Stimulated activated CD8-positive, alpha-beta memory T cell treated with anti-CD3 and anti-CD28 coated beads, Interleukin-7, amount 100 ng/mL, for 24 hours (primary cell): Measurements from ENCODE around the gene SPRYD4.
"Not testable (repeated sequence)": the region's sequence is repeated elsewhere in the genome, so short reads cannot be mapped to it uniquely, and the experiment has no call there.

Experiments used
- DNase-seq: peaks from one replicate; pipeline ENCODE4 v3.0.0-alpha.2; 2020; ENCODE audit warnings: low read depth

SPRYD4 gene

GRCh38 chr12:56476972-56477432 lies 8.6 kb downstream of the SPRYD4 start:
- no peak for DNase-seq

- no peak for DNase-seq
Measured at GRCh38 chr12:56477521-56478225, 9.3 kb downstream of the SPRYD4 start.

GRCh38 chr12:56479625-56480024 lies 11.2 kb downstream of the SPRYD4 start:
- no peak for DNase-seq

GRCh38 chr12:56484566-56484965 lies 16.2 kb downstream of the SPRYD4 start:
- DNase-seq, result no peak

GRCh38 chr12:56486694-56487093 lies 18.3 kb downstream of the SPRYD4 start:
- no peak for DNase-seq

GRCh38 chr12:56487448-56488040 lies 19.2 kb downstream of the SPRYD4 start:
- no peak for DNase-seq

GRCh38 chr12:56488041-56488955 lies 19.9 kb downstream of the SPRYD4 start, which contains the start of gene GLS2:
TSS of gene GLS2 (minus strand) at chr12:56488161. CDS start at chr12:56488118, 43 bp downstream.
- DNase-seq, result peak; percentile 33

GRCh38 chr12:56490360-56490759 lies 22.0 kb downstream of the SPRYD4 start:
- DNase-seq, result no peak

- not testable (repeated sequence) for DNase-seq
Measured at GRCh38 chr12:56493409-56494105, 25.2 kb downstream of the SPRYD4 start.

- not testable (repeated sequence) for DNase-seq
Measured at GRCh38 chr12:56494106-56494415, 25.7 kb downstream of the SPRYD4 start.

GRCh38 chr12:56494481-56494880 lies 26.1 kb downstream of the SPRYD4 start:
- not testable (repeated sequence) for DNase-seq

GRCh38 chr12:56496704-56497103 lies 28.3 kb downstream of the SPRYD4 start:
- not testable (repeated sequence) for DNase-seq

GRCh38 chr12:56498126-56498902 lies 29.9 kb downstream of the SPRYD4 start:
- DNase-seq, result not testable (repeated sequence)

GRCh38 chr12:56499452-56499851 lies 31.1 kb downstream of the SPRYD4 start:
- DNase-seq, result not testable (repeated sequence)

GRCh38 chr12:56499879-56500278 lies 31.5 kb downstream of the SPRYD4 start:
- not testable (repeated sequence) for DNase-seq

- DNase-seq, result no peak
Measured at GRCh38 chr12:56510786-56511185, 42.4 kb downstream of the SPRYD4 start.

- DNase-seq, result not testable (repeated sequence)
Measured at GRCh38 chr12:56514014-56514318, 45.6 kb downstream of the SPRYD4 start.

GRCh38 chr12:56517854-56518253 lies 49.5 kb downstream of the SPRYD4 start:
- DNase-seq, result no peak

- DNase-seq, result no peak
Measured at GRCh38 chr12:56518570-56518969, 50.2 kb downstream of the SPRYD4 start.

GRCh38 chr12:56520048-56520447 lies 51.7 kb downstream of the SPRYD4 start:
- no peak for DNase-seq

- no peak for DNase-seq
Measured at GRCh38 chr12:56520506-56520905, 52.1 kb downstream of the SPRYD4 start.
